HEK293 (cell line): ENCODE measurements around the gene EVA1C.

Experiments used
- CTCF ChIA-PET: fragments of 350-600 bp; formaldehyde crosslinking; extraction: SDS; loops from one replicate; lab custom pipeline; 2021; ENCODE audit warnings: antibody characterized with exemption; lab: Yijun Ruan, JAX
- POLR2A ChIA-PET: fragments of 300-600 bp; formaldehyde crosslinking; extraction: SDS; loops from one replicate; lab custom pipeline; 2020; ENCODE audit warnings: antibody characterized with exemption, inconsistent platforms; lab: Yijun Ruan, JAX
- H3K27ac ChIP-seq: fragments of 200-500 bp; sonication (Bioruptor generic); 2 replicates; pipeline ENCODE4 v1.5.1; 2014; ENCODE audit warnings: low read depth, low read length, control low read depth, inconsistent platforms; ENCODE audit errors: extremely low read depth
- H3K36me3 ChIP-seq, 2 experiments: fragments of 200-500 bp in 1 of 2; sonication (Bioruptor generic) in 1 of 2; 1 replicate in 1 of 2; 2 replicates in 1 of 2; pipeline ENCODE4 v1.5.1; 2014 to 2017; ENCODE audit warnings: inconsistent platforms in 2 of 2, low read length in 2 of 2; ENCODE audit not compliant: control insufficient read depth in 2 of 2, insufficient read depth in 1 of 2
- H3K4me1 ChIP-seq: fragments of 200-500 bp; sonication (Bioruptor generic); 2 replicates; pipeline ENCODE4 v1.5.1; 2014; ENCODE audit warnings: mild to moderate bottlenecking, low read length, inconsistent platforms; ENCODE audit not compliant: control insufficient read depth, insufficient read depth
- H3K4me3 ChIP-seq: 2 replicates; pipeline ENCODE4 v1.5.1; 2011; ENCODE audit warnings: low read depth, mild to moderate bottlenecking, control low read depth, low read length, moderate library complexity
- H3K9me3 ChIP-seq: fragments of 200-500 bp; sonication (Bioruptor generic); 2 replicates; pipeline ENCODE4 v1.5.1; 2014; ENCODE audit warnings: low read depth, low read length, inconsistent platforms; ENCODE audit not compliant: control insufficient read depth, insufficient read depth
- FEZF1 ChIP-seq: fragments of 450-650 bp; formaldehyde crosslinking; IDR thresholded peaks from 2 replicates; pipeline ENCODE4 v1.5.1; 2016; ENCODE audit warnings: missing biosample characterization, missing genetic modification characterization
- GLI2 ChIP-seq: fragments of 450-650 bp; formaldehyde crosslinking; IDR thresholded peaks from 2 replicates; pipeline ENCODE4; 2017; ENCODE audit warnings: missing biosample characterization, missing genetic modification characterization, low read depth, borderline replicate concordance
- IKZF3 ChIP-seq: fragments of 450-650 bp; IDR thresholded peaks from 2 replicates; pipeline ENCODE4 v1.5.0; 2018; ENCODE audit warnings: missing biosample characterization, mild to moderate bottlenecking, missing genetic modification characterization, moderate library complexity
- KLF16 ChIP-seq: fragments of 450-650 bp; formaldehyde crosslinking; IDR thresholded peaks from 2 replicates; pipeline ENCODE4 v1.5.1; 2017; ENCODE audit warnings: missing biosample characterization, missing genetic modification characterization
- SP3 ChIP-seq: fragments of 450-650 bp; formaldehyde crosslinking; IDR thresholded peaks from 2 replicates; pipeline ENCODE4 v1.5.1; 2016; ENCODE audit warnings: missing biosample characterization, missing genetic modification characterization
- TRIM28 ChIP-seq: IDR thresholded peaks from 2 replicates; pipeline ENCODE4 v1.6.1; 2011; ENCODE audit warnings: low read length, control low read depth, borderline replicate concordance
- ZFHX2 ChIP-seq: fragments of 450-650 bp; formaldehyde crosslinking; conservative IDR thresholded peaks from 2 replicates; pipeline ENCODE4 v1.5.1; 2016; ENCODE audit warnings: missing biosample characterization, missing genetic modification characterization
- ZFP41 ChIP-seq: fragments of 450-650 bp; formaldehyde crosslinking; IDR thresholded peaks from 2 replicates; pipeline ENCODE4 v1.5.1; 2016; ENCODE audit warnings: missing biosample characterization, missing genetic modification characterization, borderline replicate concordance
- ZNF10 ChIP-seq: fragments of 450-650 bp; formaldehyde crosslinking; IDR thresholded peaks from 2 replicates; pipeline ENCODE4 v1.5.1; 2017; ENCODE audit warnings: missing biosample characterization, missing genetic modification characterization
- ZNF112 ChIP-seq: fragments of 450-650 bp; formaldehyde crosslinking; IDR thresholded peaks from 2 replicates; pipeline ENCODE4 v1.5.0; 2017; ENCODE audit warnings: missing biosample characterization, missing genetic modification characterization
- ZNF140 ChIP-seq: fragments of 450-650 bp; formaldehyde crosslinking; IDR thresholded peaks from 2 replicates; pipeline ENCODE4 v1.5.1; 2016; ENCODE audit warnings: missing biosample characterization, missing genetic modification characterization
- ZNF146 ChIP-seq: fragments of 450-650 bp; formaldehyde crosslinking; IDR thresholded peaks from 2 replicates; pipeline ENCODE4 v1.5.1; 2016; ENCODE audit warnings: missing biosample characterization, missing genetic modification characterization
- ZNF16 ChIP-seq: fragments of 450-650 bp; formaldehyde crosslinking; IDR thresholded peaks from 2 replicates; pipeline ENCODE4 v1.5.1; 2016; ENCODE audit warnings: low read depth, missing biosample characterization, missing genetic modification characterization
- ZNF174 ChIP-seq: fragments of 450-650 bp; formaldehyde crosslinking; IDR thresholded peaks from 2 replicates; pipeline ENCODE4 v1.5.0; 2017; ENCODE audit warnings: missing biosample characterization, mild to moderate bottlenecking, missing genetic modification characterization
- ZNF184 ChIP-seq: fragments of 450-650 bp; IDR thresholded peaks from 2 replicates; pipeline ENCODE4 v1.5.1; 2018; ENCODE audit warnings: missing biosample characterization, mild to moderate bottlenecking, missing genetic modification characterization
- ZNF214 ChIP-seq: fragments of 450-650 bp; formaldehyde crosslinking; IDR thresholded peaks from 2 replicates; pipeline ENCODE4 v1.5.1; 2017; ENCODE audit warnings: missing biosample characterization, mild to moderate bottlenecking, missing genetic modification characterization, borderline replicate concordance
- ZNF23 ChIP-seq: fragments of 450-650 bp; formaldehyde crosslinking; IDR thresholded peaks from 2 replicates; pipeline ENCODE4 v1.5.1; 2016; ENCODE audit warnings: missing biosample characterization, missing genetic modification characterization, borderline replicate concordance
- ZNF354C ChIP-seq: fragments of 450-650 bp; formaldehyde crosslinking; IDR thresholded peaks from 2 replicates; pipeline ENCODE4 v1.5.1; 2016; ENCODE audit warnings: missing biosample characterization, missing genetic modification characterization, low read depth, borderline replicate concordance
- ZNF391 ChIP-seq: fragments of 450-650 bp; formaldehyde crosslinking; IDR thresholded peaks from 2 replicates; pipeline ENCODE4 v1.5.1; 2016; ENCODE audit warnings: low read depth, missing biosample characterization, missing genetic modification characterization, borderline replicate concordance
- ZNF433 ChIP-seq: fragments of 450-650 bp; formaldehyde crosslinking; IDR thresholded peaks from 2 replicates; pipeline ENCODE4 v1.5.1; 2016; ENCODE audit warnings: missing biosample characterization, missing genetic modification characterization, low read depth
- ZNF48 ChIP-seq: fragments of 450-650 bp; formaldehyde crosslinking; IDR thresholded peaks from 2 replicates; pipeline ENCODE4 v1.5.1; 2016; ENCODE audit warnings: missing biosample characterization, missing genetic modification characterization
- ZNF530 ChIP-seq: fragments of 450-650 bp; formaldehyde crosslinking; IDR thresholded peaks from 2 replicates; pipeline ENCODE4 v1.5.1; 2016; ENCODE audit warnings: low read depth, missing biosample characterization, missing genetic modification characterization
- ZNF549 ChIP-seq: fragments of 450-650 bp; IDR thresholded peaks from 2 replicates; pipeline ENCODE4 v1.5.1; 2018; ENCODE audit warnings: missing biosample characterization, missing genetic modification characterization, mild to moderate bottlenecking, inconsistent platforms, moderate library complexity
- ZNF621 ChIP-seq: fragments of 450-650 bp; formaldehyde crosslinking; IDR thresholded peaks from 2 replicates; pipeline ENCODE4 v1.5.1; 2017; ENCODE audit warnings: missing biosample characterization, missing genetic modification characterization
- ZNF664 ChIP-seq: fragments of 450-650 bp; formaldehyde crosslinking; IDR thresholded peaks from 2 replicates; pipeline ENCODE4 v1.5.1; 2016; ENCODE audit warnings: missing biosample characterization, missing genetic modification characterization
- ZNF701 ChIP-seq: fragments of 450-650 bp; formaldehyde crosslinking; IDR thresholded peaks from 2 replicates; pipeline ENCODE4 v1.5.1; 2016; ENCODE audit warnings: missing biosample characterization, missing genetic modification characterization
- ZNF707 ChIP-seq: fragments of 450-650 bp; formaldehyde crosslinking; IDR thresholded peaks from 2 replicates; pipeline ENCODE4 v1.5.1; 2016; ENCODE audit warnings: missing biosample characterization, missing genetic modification characterization
- ZNF777 ChIP-seq: fragments of 450-650 bp; formaldehyde crosslinking; IDR thresholded peaks from 2 replicates; pipeline ENCODE4 v1.5.1; 2017; ENCODE audit warnings: missing biosample characterization, missing genetic modification characterization, borderline replicate concordance
- TF ChIP-seq, protein P1 (sequence below): fragments of 450-650 bp; formaldehyde crosslinking; IDR thresholded peaks from 2 replicates; pipeline ENCODE4 v1.5.1; 2016; ENCODE audit warnings: missing biosample characterization, missing genetic modification characterization
- TF ChIP-seq, protein P2 (sequence below): fragments of 450-650 bp; formaldehyde crosslinking; IDR thresholded peaks from 2 replicates; pipeline ENCODE4 v1.5.0; 2017; ENCODE audit warnings: missing biosample characterization, missing genetic modification characterization, borderline replicate concordance
- TF ChIP-seq, protein P3 (sequence below): fragments of 450-650 bp; formaldehyde crosslinking; IDR thresholded peaks from 2 replicates; pipeline ENCODE4 v1.5.1; 2016; ENCODE audit warnings: missing biosample characterization, missing genetic modification characterization

Gene EVA1C

DNA sequence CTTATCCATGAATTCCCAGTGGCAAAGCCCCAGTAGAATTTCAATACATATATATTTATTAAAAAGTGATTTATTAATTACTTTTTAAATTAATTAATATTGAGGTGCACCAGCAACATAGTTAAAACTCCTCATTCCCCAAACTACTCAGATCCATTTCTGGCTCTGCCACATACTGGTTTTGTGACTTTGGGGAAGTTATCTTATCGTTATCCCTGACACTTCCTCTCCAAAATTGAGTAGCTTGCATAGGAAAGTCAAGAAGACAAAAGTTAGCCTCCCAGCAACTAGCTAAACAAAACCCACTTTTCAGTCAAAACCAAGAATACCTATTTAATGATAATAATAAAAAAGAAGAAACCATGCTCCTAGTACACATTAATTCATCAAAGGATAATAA lies 136.9 kb downstream of the EVA1C start:
- no peak overlapping the region for H3K4me3 ChIP-seq
- H3K9me3 ChIP-seq, result no peaks in the 10 kb centered on the region
- H3K36me3 ChIP-seq, result no peaks in the 10 kb centered on the region
- no peaks in the 10 kb centered on the region for H3K4me1 ChIP-seq
- H3K27ac ChIP-seq, result no peak overlapping the region
- TF ChIP-seq ZNF23 (no peak), ZNF549 (tag by site-specific recombination) (no peak), ZNF664 (tag by site-specific recombination) (no peak), ZFP41 (no peak), ZNF16 (tag by site-specific recombination) (no peak), ZNF10 (tag by site-specific recombination) (no peak), ZNF621 (tag by site-specific recombination) (no peak), TRIM28 (no peak), ZNF433 (tag by site-specific recombination) (no peak), ZNF777 (tag by site-specific recombination) (no peak), ZFHX2 (no peak), ZNF214 (tag by site-specific recombination) (no peak), ZNF112 (tag by site-specific recombination) (no peak)
- TF ChIP-seq, protein P1, sequence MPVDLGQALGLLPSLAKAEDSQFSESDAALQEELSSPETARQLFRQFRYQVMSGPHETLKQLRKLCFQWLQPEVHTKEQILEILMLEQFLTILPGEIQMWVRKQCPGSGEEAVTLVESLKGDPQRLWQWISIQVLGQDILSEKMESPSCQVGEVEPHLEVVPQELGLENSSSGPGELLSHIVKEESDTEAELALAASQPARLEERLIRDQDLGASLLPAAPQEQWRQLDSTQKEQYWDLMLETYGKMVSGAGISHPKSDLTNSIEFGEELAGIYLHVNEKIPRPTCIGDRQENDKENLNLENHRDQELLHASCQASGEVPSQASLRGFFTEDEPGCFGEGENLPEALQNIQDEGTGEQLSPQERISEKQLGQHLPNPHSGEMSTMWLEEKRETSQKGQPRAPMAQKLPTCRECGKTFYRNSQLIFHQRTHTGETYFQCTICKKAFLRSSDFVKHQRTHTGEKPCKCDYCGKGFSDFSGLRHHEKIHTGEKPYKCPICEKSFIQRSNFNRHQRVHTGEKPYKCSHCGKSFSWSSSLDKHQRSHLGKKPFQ (tag by site-specific recombination), result no peak
- TF ChIP-seq, protein P2, sequence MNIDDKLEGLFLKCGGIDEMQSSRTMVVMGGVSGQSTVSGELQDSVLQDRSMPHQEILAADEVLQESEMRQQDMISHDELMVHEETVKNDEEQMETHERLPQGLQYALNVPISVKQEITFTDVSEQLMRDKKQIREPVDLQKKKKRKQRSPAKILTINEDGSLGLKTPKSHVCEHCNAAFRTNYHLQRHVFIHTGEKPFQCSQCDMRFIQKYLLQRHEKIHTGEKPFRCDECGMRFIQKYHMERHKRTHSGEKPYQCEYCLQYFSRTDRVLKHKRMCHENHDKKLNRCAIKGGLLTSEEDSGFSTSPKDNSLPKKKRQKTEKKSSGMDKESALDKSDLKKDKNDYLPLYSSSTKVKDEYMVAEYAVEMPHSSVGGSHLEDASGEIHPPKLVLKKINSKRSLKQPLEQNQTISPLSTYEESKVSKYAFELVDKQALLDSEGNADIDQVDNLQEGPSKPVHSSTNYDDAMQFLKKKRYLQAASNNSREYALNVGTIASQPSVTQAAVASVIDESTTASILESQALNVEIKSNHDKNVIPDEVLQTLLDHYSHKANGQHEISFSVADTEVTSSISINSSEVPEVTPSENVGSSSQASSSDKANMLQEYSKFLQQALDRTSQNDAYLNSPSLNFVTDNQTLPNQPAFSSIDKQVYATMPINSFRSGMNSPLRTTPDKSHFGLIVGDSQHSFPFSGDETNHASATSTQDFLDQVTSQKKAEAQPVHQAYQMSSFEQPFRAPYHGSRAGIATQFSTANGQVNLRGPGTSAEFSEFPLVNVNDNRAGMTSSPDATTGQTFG (tag by site-specific recombination), result no peak
- TF ChIP-seq, protein P3, sequence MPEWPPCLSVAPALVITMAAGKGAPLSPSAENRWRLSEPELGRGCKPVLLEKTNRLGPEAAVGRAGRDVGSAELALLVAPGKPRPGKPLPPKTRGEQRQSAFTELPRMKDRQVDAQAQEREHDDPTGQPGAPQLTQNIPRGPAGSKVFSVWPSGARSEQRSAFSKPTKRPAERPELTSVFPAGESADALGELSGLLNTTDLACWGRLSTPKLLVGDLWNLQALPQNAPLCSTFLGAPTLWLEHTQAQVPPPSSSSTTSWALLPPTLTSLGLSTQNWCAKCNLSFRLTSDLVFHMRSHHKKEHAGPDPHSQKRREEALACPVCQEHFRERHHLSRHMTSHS (tag by site-specific recombination), result no peak
- ChIA-PET CTCF (interaction anchor here (0.6 to 1.9 kb wide), 2 partner anchors 20 to 177 kb away, joined by 3 to 6 read pairs; no protein-coding TSS in a partner anchor), POLR2A (no interaction called here)

GRCh38 chr21:32549886-32550285 lies 137.4 kb downstream of the EVA1C start:
- H3K4me1 ChIP-seq, result no peaks in the 10 kb centered on the region
- CTCF ChIA-PET, result interaction anchor here (0.6 to 1.9 kb wide), 2 partner anchors 19 to 177 kb away, joined by 3 to 6 read pairs; no protein-coding TSS in a partner anchor
- no peak overlapping the region for H3K4me3 ChIP-seq
- H3K36me3 ChIP-seq, result no peaks in the 10 kb centered on the region
- POLR2A ChIA-PET, result no interaction called here
- H3K27ac ChIP-seq, result no peak overlapping the region
- H3K9me3 ChIP-seq, result no peaks in the 10 kb centered on the region
- TF ChIP-seq ZNF530 (no peak), ZNF146 (tag by site-specific recombination) (no peak), IKZF3 (no peak), GLI2 (tag by site-specific recombination) (no peak), ZNF140 (tag by site-specific recombination) (no peak), ZNF48 (tag by site-specific recombination) (no peak), ZNF174 (tag by site-specific recombination) (no peak), SP3 (tag by site-specific recombination) (no peak), FEZF1 (tag by site-specific recombination) (no peak), ZNF701 (tag by site-specific recombination) (no peak), ZNF354C (tag by site-specific recombination) (no peak), ZFP41 (no peak), ZNF184 (tag by site-specific recombination) (no peak), KLF16 (tag by site-specific recombination) (no peak), ZNF707 (tag by site-specific recombination) (no peak), ZNF391 (no peak)
- TF ChIP-seq, protein P3 (tag by site-specific recombination), result no peak
